Jurkat, Clone E6-1 (cell line): ENCODE data around the gene MACROH2A2. TPM values are rescaled to one million over a fixed set of nuclear protein-coding genes. Genes with fewer than 3 reads are reported as not detected.
A peak's percentile ranks its signal among the peaks of the same experiment; 100 is the strongest.
"Not testable (repeated sequence)": the region's sequence is repeated elsewhere in the genome, so short reads cannot be mapped to it uniquely, and the experiment has no call there.

Experiments
- DNase-seq: peaks from one replicate; pipeline ENCODE4 v3.0.0-alpha.2; 2011; ENCODE audit warnings: low read depth, low spot score
- H3K4me3 ChIP-seq: 2 replicates; pipeline ENCODE4 v1.5.1; 2011; ENCODE audit warnings: mild to moderate bottlenecking, low read length, control low read depth, moderate library complexity
- polyA plus RNA-seq: library from polyadenylated mRNA; unstranded; fragments of >200 nt; gene quantifications from one replicate; pipeline ENCODE4 v1.2.1, GENCODE V29; 2012; ENCODE audit warnings: missing spikeins; ENCODE audit not compliant: insufficient read length, insufficient read depth

MACROH2A2 gene
- polyA plus RNA-seq: 6.0 TPM

DNA sequence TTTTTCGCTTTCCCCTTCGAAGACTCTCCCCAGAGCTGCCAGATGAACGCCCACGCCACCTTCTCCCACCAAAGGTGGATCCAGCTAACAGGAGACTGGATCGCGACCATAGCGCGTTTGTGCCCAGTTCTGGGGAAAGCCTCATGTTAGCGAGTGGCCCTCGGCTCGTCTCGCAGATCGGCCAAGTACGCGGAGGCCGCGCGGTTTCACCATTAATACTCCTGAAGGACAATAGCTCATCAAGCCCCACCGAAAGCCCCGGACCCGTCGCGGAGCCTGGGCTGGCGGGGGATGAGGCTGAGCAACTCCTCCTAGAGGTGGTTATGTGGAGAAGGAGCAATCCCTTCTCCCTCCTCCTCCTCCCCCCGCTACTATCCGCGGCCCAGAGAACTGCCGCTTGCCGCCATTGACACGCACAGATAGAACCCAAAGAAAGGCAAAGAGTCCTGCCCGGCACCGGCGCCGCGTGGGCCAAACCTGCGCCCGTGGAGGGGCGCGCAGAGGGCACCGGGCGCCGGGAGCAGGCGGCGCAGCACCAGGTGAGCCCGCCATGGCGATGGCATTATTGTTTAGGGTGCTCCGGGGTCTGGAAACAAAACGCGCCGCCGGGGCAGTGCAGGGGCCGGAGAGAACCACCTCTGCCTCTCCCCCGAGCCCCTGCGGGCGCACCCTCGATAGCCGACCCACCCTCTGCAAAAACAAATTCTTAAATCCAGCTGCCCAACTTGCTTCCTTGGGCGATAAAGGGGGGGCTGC lies at the start of gene MACROH2A2:
MACROH2A2 (plus strand) TSS at position 385 of the 756 bp plus-strand sequence. CDS start 22,813 bp downstream, outside the sequence.
- no peak for DNase-seq
- H3K4me3 ChIP-seq: peak within 1 kb of the TSS; percentile 9

DNA sequence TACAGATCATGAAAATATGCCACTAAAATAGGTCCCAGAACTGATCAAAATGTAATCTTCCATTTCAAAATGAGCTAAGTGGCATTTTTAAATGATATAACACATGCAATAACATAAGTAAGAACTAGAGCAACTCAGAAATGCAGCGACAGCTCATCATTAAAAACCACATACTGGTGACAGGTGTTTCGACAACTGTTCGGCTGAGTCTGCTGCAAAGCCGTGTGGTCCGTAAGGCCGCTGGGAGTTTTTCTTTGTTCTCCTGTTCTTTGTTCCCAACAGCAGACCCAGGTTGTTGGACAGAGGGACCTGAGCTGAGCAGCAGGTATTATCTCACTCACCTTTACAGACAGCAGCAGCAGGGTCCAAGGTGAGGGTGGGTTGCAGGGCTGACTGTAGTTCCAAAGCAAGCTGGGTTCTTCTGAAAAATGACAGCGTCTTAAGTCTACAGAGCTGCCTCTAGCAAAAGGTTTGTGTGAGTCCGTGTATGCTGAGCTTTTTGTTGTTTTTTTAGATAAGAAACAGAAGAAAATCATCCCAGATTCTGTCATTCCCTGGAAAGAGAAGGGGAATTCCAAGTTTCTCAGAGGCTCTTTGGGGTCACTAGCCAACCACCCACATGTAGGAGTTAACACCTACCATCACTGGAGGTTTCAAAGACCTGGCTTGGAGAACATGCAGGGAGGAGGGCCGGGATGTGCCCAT lies 45.4 kb upstream of the MACROH2A2 start:
- no peak overlapping the region for H3K4me3 ChIP-seq
- no peak for DNase-seq

GRCh38 chr10:70031215-70031614 lies 21.4 kb upstream of the MACROH2A2 start:
- no peak overlapping the region for H3K4me3 ChIP-seq
- no peak for DNase-seq

- no peak for DNase-seq
- H3K4me3 ChIP-seq: no peak overlapping the region
These were observed 19.9 kb upstream of the MACROH2A2 start for GRCh38 chr10:70032667-70033289.

DNA sequence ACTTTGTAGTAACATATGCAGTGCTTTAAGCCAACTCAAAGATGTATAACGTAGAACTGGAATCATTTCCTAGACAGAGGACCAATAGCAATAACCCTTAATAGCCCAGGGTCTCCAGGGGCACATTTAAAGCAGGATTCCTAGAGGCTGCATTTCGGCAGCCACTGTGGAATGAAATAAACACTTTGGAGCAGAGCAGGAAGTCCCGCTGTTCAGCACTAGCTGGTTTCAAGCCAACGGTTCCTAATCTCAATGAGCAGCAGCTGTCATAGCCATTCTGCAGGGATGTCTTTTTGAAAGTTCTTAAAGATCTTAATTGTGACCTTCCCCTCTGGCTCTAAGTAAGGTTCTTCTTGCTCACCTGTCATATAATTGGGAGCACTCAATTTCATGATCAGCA lies 18.4 kb upstream of the MACROH2A2 start:
- DNase-seq: no peak
- no peak overlapping the region for H3K4me3 ChIP-seq

GRCh38 chr10:70035531-70035930 lies 17.1 kb upstream of the MACROH2A2 start:
- DNase-seq: no peak
- no peak overlapping the region for H3K4me3 ChIP-seq

DNA sequence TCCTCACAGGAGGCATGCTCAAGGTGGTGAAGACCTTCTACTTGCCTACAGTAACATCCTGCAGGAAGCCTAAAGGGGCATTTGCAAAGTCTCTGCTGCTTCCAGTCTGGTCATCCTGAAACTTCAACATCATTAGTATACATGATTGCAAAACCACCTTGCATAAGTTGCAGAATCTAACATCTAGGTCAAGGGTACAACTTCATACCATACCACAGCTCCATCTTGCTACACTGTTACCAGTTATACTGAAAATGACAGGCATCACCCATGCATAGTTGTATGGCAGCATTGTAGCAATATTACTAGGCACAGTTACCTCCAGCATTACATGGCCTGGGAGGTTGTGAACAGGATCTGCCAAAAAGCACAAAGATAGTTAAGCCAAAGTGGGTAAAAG lies 13.7 kb upstream of the MACROH2A2 start:
- no peak for DNase-seq
- no peak overlapping the region for H3K4me3 ChIP-seq

DNA sequence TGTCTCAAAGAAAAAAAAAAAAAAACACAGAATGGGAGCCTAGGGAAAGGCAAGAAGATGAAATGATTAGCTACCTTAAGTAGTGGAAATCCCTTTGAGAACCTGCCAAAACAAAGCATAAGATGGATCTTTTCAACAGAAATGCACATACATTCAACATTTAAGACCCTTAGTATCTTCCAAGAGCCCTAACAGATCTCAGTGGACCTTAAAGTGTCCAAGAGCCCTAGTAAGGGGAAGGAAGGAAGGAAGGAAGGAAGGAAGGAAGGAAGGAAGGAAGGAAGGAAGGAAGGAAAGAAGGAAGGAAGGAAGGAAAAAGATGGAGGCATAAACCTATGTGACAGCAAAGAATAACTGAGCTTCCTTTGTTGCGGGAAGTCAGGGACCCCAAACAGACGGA lies 11.6 kb upstream of the MACROH2A2 start:
- no peak for DNase-seq

DNA sequence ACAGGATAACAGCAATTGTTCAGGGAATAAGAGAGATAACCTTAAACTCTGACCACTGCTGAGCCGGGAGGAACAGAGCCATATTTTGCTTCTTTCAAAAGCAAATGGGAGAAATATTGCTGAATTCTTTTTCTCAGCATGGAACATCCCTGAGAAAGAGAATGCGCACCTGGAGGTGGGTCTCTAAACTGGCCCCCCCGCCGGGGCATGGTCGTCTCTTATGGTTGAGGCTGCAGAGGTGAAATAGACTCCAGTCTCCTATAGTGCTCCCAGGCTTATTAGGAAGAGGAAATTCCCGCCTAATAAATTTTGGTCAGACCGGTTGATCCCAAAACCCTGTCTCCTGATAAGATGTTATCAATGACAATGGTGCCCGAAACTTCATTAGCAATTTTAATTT lies 10.9 kb upstream of the MACROH2A2 start:
- not testable (repeated sequence) for H3K4me3 ChIP-seq, DNase-seq

More for the DNA sequence above, 11.6 kb upstream of the MACROH2A2 start:
- no peak overlapping the region for H3K4me3 ChIP-seq

DNA sequence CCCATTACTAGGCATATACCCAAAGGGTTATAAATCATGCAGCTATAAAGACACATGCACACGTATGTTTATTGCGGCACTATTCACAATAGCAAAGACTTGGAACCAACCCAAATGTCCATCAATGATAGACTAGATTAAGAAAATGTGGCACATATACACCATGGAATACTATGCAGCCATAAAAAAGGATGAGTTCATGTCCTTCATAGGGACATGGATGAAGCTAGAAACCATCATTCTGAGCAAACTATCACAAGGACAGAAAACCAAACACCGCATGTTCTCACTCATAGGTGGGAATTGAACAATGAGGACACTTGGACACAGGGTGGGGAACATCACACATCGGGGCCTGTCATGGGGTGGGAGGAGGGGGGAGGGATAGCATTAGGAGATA lies 5.6 kb upstream of the MACROH2A2 start:
- not testable (repeated sequence) for H3K4me3 ChIP-seq, DNase-seq

DNA sequence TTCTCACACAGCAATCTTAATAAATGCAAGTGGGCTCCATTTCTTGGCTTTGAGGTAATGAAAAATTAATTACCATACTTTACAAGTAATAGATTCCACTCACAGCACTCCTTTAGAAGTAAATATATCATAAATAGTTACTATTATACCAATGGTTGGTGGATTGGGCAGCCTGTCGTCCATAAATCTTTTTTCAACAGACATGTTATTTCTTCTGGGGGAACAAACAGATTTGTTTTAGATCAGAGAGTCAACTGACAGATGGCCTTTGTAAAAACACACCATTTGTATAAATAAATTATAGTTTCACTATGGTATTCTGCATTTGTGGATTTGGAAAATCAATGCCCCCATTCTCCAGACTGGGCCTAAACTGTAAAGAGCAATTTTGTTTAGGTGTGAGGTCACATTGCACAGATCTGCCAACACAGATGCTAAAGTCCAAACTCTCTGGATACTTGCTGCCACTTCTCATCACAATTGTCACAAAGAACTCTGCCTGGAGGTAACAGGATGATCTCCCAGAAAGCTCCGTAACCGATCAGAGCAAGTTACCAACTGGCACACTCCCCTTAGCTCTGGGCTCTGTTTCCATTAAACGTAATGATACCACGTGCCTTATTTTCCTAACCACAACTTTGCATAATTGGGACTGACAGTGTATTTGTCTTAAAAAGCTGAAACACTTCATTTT lies 4.5 kb upstream of the MACROH2A2 start:
- no peak overlapping the region for H3K4me3 ChIP-seq
- DNase-seq: no peak

DNA sequence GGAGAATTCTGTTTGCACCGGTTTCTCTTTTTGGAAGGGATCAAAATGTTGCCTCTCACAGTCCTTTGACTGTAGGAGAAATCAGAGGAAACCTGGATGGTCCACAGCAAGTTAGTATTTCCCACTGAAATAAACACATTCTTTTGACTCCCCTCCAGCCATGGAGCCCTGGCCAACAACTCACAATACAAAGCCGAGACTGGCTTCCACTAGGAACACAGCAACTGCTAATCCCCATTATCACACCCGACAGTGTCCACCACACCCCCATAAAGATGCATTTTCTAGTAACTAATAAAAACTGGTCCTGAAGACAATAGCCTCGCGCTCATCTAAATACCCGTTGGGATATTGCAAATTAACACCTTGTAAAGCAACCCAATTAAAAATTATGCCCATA lies 798 bp upstream of the MACROH2A2 start:
- no peak overlapping the region for H3K4me3 ChIP-seq
- no peak for DNase-seq

- H3K4me3 ChIP-seq: no peak overlapping the region
- no peak for DNase-seq
These were observed 683 bp downstream of the MACROH2A2 start for GRCh38 chr10:70053218-70053840.

- no peak for DNase-seq
- no peak overlapping the region for H3K4me3 ChIP-seq
These were observed 1.2 kb downstream of the MACROH2A2 start for GRCh38 chr10:70053841-70054288.

DNA sequence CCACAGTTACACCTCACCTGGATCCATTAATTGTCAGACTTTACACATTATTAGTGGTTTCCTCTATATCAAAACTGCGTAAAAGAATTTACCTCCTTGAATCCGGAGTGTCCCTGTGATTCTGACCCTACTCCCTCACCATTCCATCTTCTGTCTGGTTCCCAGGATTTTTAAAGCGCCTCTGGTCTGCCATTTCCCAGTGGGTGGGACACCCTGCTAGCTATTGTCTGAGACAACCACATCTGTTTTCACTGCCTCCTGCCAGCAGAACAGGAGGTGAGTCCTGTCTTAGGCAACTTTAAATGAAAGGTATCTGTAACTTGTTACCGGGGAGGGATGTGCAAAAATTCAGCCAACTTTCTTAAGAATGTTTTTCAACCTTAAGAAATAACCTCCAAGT lies 2.3 kb downstream of the MACROH2A2 start:
- DNase-seq: no peak
- no peak overlapping the region for H3K4me3 ChIP-seq

- DNase-seq: no peak
These were observed 2.9 kb downstream of the MACROH2A2 start for GRCh38 chr10:70055550-70055949.

DNA sequence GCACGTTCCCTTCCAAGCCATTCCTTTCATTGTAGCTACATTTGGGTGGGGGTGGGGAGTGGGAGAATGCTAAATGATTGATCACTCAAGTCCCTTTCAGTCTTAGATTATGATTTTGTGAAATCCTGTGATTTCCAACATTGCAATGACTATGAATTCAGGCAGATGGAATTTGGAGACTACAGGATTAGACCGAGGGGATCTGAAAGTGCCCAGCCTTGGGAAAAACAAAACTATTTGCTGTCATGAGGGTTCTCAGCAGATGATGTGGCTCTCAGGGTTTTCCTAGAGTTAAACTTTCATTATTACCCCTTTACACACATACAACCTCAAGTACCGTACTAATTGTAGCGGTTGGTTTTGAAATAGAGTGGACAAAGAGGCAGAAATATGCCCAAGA lies 4.7 kb downstream of the MACROH2A2 start:
- no peak for DNase-seq
- H3K4me3 ChIP-seq: no peak overlapping the region

More at GRCh38 chr10:70055550-70055949, 2.9 kb downstream of the MACROH2A2 start:
- no peak overlapping the region for H3K4me3 ChIP-seq

DNA sequence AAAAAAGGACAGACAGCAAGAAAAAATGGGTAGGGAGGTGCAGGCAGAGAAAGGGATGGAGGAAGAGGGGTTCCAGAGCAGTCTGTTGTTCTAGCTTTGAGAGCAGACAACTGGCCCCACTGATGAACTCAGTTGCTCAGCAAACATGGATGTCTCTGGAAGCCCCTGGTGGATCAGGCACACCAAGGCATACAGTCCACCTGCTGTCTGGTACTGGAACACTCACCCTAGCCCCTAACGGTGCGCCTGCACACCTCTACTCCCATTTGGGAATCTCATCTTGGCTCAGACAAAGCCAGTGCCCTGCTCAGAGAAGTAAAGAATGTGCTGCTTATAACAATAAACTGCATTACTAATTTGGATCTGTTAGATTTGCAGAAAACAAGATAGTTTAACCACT lies 7.7 kb downstream of the MACROH2A2 start:
- DNase-seq: no peak

More for the DNA sequence above, 7.7 kb downstream of the MACROH2A2 start:
- H3K4me3 ChIP-seq: no peak overlapping the region
